Activated CD8-positive, alpha-beta T cell treated with anti-CD3 and anti-CD28 coated beads for 36 hours (primary cell): ENCODE data around the gene ZMYND8. TPM values are rescaled to one million over a fixed set of nuclear protein-coding genes. Genes with fewer than 3 reads are reported as not detected.
A peak's percentile ranks its signal among the peaks of the same experiment; 100 is the strongest.
"Not testable (repeated sequence)": the region's sequence is repeated elsewhere in the genome, so short reads cannot be mapped to it uniquely, and the experiment has no call there.

Experiments used
- ATAC-seq: fragments of 200-7000 bp; cut with Tn5 transposase; one replicate; pipeline ENCODE4 v1.10.0; 2021; ENCODE audit warnings: mild to moderate bottlenecking, moderate library complexity
- CTCF ChIA-PET: fragments of 350-600 bp; sonication (Branson Sonifier 250); formaldehyde crosslinking; loops from one replicate; lab custom pipeline; 2021; ENCODE audit warnings: antibody characterized with exemption; lab: Charles Lee
- POLR2A ChIA-PET: fragments of 350-600 bp; sonication (Branson Sonifier 250); formaldehyde crosslinking; loops from one replicate; lab custom pipeline; 2021; ENCODE audit warnings: antibody characterized with exemption; lab: Charles Lee
- DNase-seq: peaks from one replicate; pipeline ENCODE4 v3.0.0-alpha.2; 2020
- H3K27ac Mint-ChIP-seq: one replicate; pipeline ENCODE4 v1.8.0; 2021; ENCODE audit warnings: mild to moderate bottlenecking, mixed read lengths
- H3K27me3 Mint-ChIP-seq: one replicate; pipeline ENCODE4 v1.8.0; 2021; ENCODE audit warnings: mixed read lengths
- H3K36me3 Mint-ChIP-seq: one replicate; pipeline ENCODE4 v1.8.0; 2021; ENCODE audit warnings: low read depth, mixed read lengths
- H3K4me1 Mint-ChIP-seq: one replicate; pipeline ENCODE4 v1.8.0; 2021; ENCODE audit warnings: low read depth, mixed read lengths
- H3K4me3 Mint-ChIP-seq: one replicate; pipeline ENCODE4 v1.8.0; 2021; ENCODE audit warnings: mild to moderate bottlenecking, moderate library complexity, mixed read lengths
- H3K9me3 Mint-ChIP-seq: one replicate; pipeline ENCODE4 v1.8.0; 2021; ENCODE audit warnings: mixed read lengths
- CTCF ChIP-seq: fragments of 200-600 bp; IDR thresholded peaks from one replicate; pipeline ENCODE4 v1.8.0; 2022; ENCODE audit warnings: antibody characterized with exemption, mild to moderate bottlenecking
- intact Hi-C: fragments of 100-400 bp; cut with micrococcal nuclease; formaldehyde crosslinking; loops from one replicate; pipeline ENCODE4 v1.10.0; 2022
- total RNA-seq, 2 experiments: library from RNA; stranded (reverse); gene quantifications; one replicate each; pipeline ENCODE4 v1.2.3, GENCODE V29; 2021

ZMYND8 gene
- total RNA-seq, 2 experiments from 2014 or later = 31.9 to 33.4 TPM

DNA sequence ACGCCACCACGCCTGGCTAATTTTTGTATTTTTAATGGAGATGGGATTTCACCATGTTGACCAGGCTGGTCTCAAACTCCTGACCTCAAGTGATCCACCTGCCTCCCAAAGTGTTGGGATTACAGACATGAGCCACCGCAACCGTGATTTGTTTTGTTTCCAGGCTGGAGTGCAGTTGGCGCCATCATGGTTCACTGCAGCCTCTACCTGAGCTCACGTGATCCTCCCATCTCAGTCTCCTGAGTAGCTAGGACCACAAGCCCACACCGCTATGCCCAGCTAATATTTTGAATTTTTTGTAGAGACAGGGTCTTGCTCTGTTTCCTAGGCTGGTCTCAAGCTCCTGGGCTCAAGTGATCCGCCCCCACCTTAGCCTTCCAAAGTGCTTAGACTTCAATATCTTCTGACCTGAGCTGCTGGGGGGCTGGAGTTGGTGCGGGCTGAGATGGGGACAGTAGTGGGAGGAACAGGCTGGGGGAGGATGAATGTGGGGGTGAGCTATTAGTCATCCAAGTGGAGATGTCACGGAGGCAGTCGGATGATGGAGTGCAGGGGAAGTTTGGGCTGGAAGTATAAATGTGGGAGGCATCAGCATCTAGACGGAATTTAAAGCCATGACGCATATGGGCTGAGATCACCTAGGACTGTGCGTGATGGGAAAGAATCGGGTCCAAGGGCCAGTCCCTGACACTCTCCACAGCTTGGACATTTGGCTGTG is 23.1 kb upstream of the ZMYND8 start:
- no peak for TF ChIP-seq CTCF
- no peak for DNase-seq
- Mint-ChIP-seq H3K27me3 (no peaks in the 10 kb centered on the region), H3K4me3 (no peak overlapping the region), H3K4me1 (peaks cover 27% of the 10 kb centered on the region), H3K9me3 (no peaks in the 10 kb centered on the region), H3K36me3 (no peaks in the 10 kb centered on the region), H3K27ac (peak overlapping the region; percentile 18)
- ChIA-PET CTCF (interaction anchor here (1.1 to 11.3 kb wide), 6 partner anchors 26 to 284 kb away, joined by 3 to 620 read pairs (median 82); partner anchors contain the start of gene ZMYND8), POLR2A (interaction anchor here (2.1 kb wide), 1 partner anchor 23 kb away, joined by 7 read pairs; the partner anchor contains the start of gene ZMYND8)
- no peak for ATAC-seq
- intact Hi-C loops = loop anchor here (5.0 kb wide), 1 partner anchor 182 kb away; no protein-coding TSS in a partner anchor

DNA sequence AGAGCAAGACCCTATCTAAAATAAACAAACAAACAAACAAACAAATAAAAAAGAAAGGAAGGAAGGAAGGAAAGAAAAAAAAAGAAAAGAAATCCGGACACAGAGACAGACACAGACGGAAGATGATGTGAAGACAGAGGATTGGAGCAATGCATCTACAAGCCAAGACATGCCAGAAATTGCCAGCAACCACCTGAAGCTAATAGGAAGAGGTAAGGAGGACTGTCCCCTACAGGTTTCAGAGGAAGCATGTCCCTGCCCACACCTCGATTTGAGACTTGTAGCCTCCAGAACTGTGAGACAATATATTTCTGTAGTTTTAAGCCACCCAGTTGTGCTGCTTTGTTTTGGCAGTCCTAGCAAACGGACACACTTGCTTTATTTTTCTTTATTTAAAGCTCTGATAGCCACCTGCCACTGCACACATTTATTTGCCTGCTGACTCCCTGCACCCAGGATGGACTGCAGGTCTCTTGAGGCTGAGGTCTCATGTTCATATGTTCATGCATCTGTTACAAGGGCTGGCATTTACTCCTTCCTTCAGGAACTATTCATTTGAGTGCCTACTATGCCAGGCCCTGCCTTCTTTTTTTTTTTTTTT is 20.7 kb upstream of the ZMYND8 start:
- POLR2A ChIA-PET = no interaction called here
- TF ChIP-seq CTCF = no peak
- H3K27ac Mint-ChIP-seq = no peak overlapping the region
- intact Hi-C loops = no loop called here
- CTCF ChIA-PET = interaction anchor here (1.1 to 11.3 kb wide), 2 partner anchors 60 to 100 kb away, joined by 3 to 620 read pairs; no protein-coding TSS in a partner anchor
- no peak for ATAC-seq
- no peak for DNase-seq
- no peaks in the 10 kb centered on the region for H3K27me3 Mint-ChIP-seq
- H3K4me1 Mint-ChIP-seq = peaks cover 12% of the 10 kb centered on the region
- no peaks in the 10 kb centered on the region for H3K36me3 Mint-ChIP-seq
- H3K9me3 Mint-ChIP-seq = no peaks in the 10 kb centered on the region
- no peak overlapping the region for H3K4me3 Mint-ChIP-seq

DNA sequence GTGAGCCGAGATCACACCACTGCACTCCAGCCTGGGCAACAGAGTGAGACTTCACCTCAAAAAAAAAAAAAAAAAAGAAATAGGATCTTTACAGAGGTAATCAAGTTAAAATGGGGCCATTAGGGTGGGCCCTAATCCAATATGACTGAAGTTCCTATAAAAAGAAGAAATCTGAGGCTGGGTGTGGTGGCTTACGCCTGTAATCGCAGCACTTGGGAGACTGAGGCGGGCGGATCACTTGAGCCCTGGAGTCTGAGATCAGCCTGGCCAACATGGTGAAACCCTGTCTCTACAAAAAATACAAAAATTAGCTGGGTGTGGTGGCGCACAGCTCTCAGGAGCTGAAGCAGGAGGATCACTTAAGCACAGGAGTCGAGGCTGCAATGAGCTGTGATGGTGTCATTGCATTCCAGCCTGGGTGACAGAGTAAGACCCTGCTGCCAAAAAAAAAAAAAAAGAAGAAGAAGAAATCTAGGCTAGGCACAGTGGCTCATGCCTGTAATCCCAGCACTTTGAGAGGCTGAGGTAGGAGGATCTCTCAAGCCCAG is 19.7 kb upstream of the ZMYND8 start:
- H3K4me3 Mint-ChIP-seq, DNase-seq, H3K9me3 Mint-ChIP-seq, H3K27ac Mint-ChIP-seq, ATAC-seq, POLR2A ChIA-PET, H3K27me3 Mint-ChIP-seq, intact Hi-C loops, H3K36me3 Mint-ChIP-seq: not testable (repeated sequence)
- CTCF ChIA-PET = interaction anchor here (11.3 kb wide), 1 partner anchor 99 kb away, joined by 620 read pairs; no protein-coding TSS in a partner anchor
- H3K4me1 Mint-ChIP-seq = peaks cover 12% of the 10 kb centered on the region

- ChIA-PET CTCF (interaction anchor here (1.0 to 3.1 kb wide), 2 partner anchors 10 to 12 kb away, joined by 3 to 23 read pairs; no protein-coding TSS in a partner anchor), POLR2A (interaction anchor here (0.6 to 0.8 kb wide), 2 partner anchors 56 to 1306 kb away, joined by 3 to 5 read pairs; no protein-coding TSS in a partner anchor)
- H3K27ac Mint-ChIP-seq, intact Hi-C loops, DNase-seq, H3K4me1 Mint-ChIP-seq, H3K9me3 Mint-ChIP-seq, ATAC-seq, H3K4me3 Mint-ChIP-seq, H3K36me3 Mint-ChIP-seq, H3K27me3 Mint-ChIP-seq: not testable (repeated sequence)
Observed at GRCh38 chr20:47374121-47374520, 17.6 kb upstream of the ZMYND8 start.

GRCh38 chr20:47373206-47373733 is 16.8 kb upstream of the ZMYND8 start:
- H3K4me1 Mint-ChIP-seq = peaks cover 2% of the 10 kb centered on the region
- no peak for DNase-seq
- ChIA-PET POLR2A (interaction anchor here (0.6 to 0.8 kb wide), 5 partner anchors 16 to 1305 kb away, joined by 3 to 5 read pairs (median 3); no protein-coding TSS in a partner anchor), CTCF (interaction anchor here (1.0 to 5.0 kb wide), 4 partner anchors 10 to 100 kb away, joined by 3 to 31 read pairs (median 16); no protein-coding TSS in a partner anchor)
- H3K9me3 Mint-ChIP-seq = no peaks in the 10 kb centered on the region
- intact Hi-C loops = no loop called here
- ATAC-seq = no peak
- TF ChIP-seq CTCF = no peak
- H3K27me3 Mint-ChIP-seq = no peaks in the 10 kb centered on the region
- no peaks in the 10 kb centered on the region for H3K36me3 Mint-ChIP-seq
- H3K4me3 Mint-ChIP-seq = no peak overlapping the region
- H3K27ac Mint-ChIP-seq = no peak overlapping the region
